Upper lobe of right lung (tissue), 1 donor: ENCODE data around the gene MBD3L2. TPM values are rescaled to one million over a fixed set of nuclear protein-coding genes. Genes with fewer than 3 reads are reported as not detected.

Source experiments
- ATAC-seq: fragments of 200-7000 bp; cut with Tn5 transposase; one replicate; pipeline ENCODE4 v1.9.1; 2020; ENCODE audit warnings: mild to moderate bottlenecking, moderate library complexity
- DNase-seq: peaks from one replicate; pipeline ENCODE4 v3.0.0-alpha.2; 2020
- H3K27ac ChIP-seq: fragments of 200-600 bp; one replicate; pipeline ENCODE4 v1.8.0; 2022
- H3K27me3 ChIP-seq: fragments of 200-600 bp; one replicate; pipeline ENCODE4 v1.8.0; 2022; ENCODE audit warnings: mild to moderate bottlenecking
- H3K36me3 ChIP-seq: fragments of 200-600 bp; one replicate; pipeline ENCODE4 v1.8.0; 2022
- H3K4me1 ChIP-seq: fragments of 200-600 bp; one replicate; pipeline ENCODE4 v1.8.0; 2022
- H3K4me3 ChIP-seq: fragments of 200-600 bp; one replicate; pipeline ENCODE4 v1.8.0; 2022; ENCODE audit warnings: mild to moderate bottlenecking
- H3K9me3 ChIP-seq: fragments of 200-600 bp; one replicate; pipeline ENCODE4 v1.8.0; 2022
- CTCF ChIP-seq: fragments of 200-600 bp; IDR thresholded peaks from one replicate; pipeline ENCODE4 v1.8.0; 2022; ENCODE audit warnings: antibody characterized with exemption
- intact Hi-C: fragments of 100-400 bp; cut with DNase I; formaldehyde crosslinking; loops from one replicate; pipeline ENCODE4 v1.11.0; 2022
- total RNA-seq: library from RNA; stranded (reverse); fragmentation: NEBNext Ultra II Directional; extraction: Animal tissue kit (Norgen Biotek cat#: 25700); gene quantifications from one replicate; pipeline ENCODE4 v1.2.1, GENCODE V29; 2021
- donor health status: DM: no; HTN: yes; CAD: no; lungs with severe emphysema.

MBD3L2 gene
- total RNA-seq, 1 donor from 2014 or later: not detected

GRCh38 chr19:7072541-7072940 is 23.4 kb downstream of the MBD3L2 start:
- no peak for TF ChIP-seq CTCF
- intact Hi-C loops: no loop called here
- Histone ChIP-seq H3K27ac (no peak overlapping the region), H3K27me3 (no peaks in the 10 kb centered on the region), H3K9me3 (peaks cover 4% of the 10 kb centered on the region), H3K4me1 (peaks cover 8% of the 10 kb centered on the region), H3K36me3 (peaks cover 66% of the 10 kb centered on the region), H3K4me3 (no peak overlapping the region)
- no peak for ATAC-seq
- no peak for DNase-seq

- ATAC-seq (no peak), DNase-seq (no peak)
- intact Hi-C loops: no loop called here
- no peak overlapping the region for H3K4me3 ChIP-seq
- no peak for TF ChIP-seq CTCF
- no peak overlapping the region for H3K27ac ChIP-seq
- H3K9me3 ChIP-seq: peaks cover 26% of the 10 kb centered on the region
- peaks cover 8% of the 10 kb centered on the region for H3K4me1 ChIP-seq
- peaks cover 88% of the 10 kb centered on the region for H3K36me3 ChIP-seq
- H3K27me3 ChIP-seq: no peaks in the 10 kb centered on the region
Measured at GRCh38 chr19:7074705-7075282, 25.7 kb downstream of the MBD3L2 start.

- TF ChIP-seq CTCF: no peak
- DNase-seq (no peak), ATAC-seq (no peak)
- peaks cover 38% of the 10 kb centered on the region for H3K9me3 ChIP-seq
- intact Hi-C loops: no loop called here
- no peaks in the 10 kb centered on the region for H3K27me3 ChIP-seq
- H3K27ac ChIP-seq: no peak overlapping the region
- H3K4me1 ChIP-seq: no peaks in the 10 kb centered on the region
- peaks cover 97% of the 10 kb centered on the region for H3K36me3 ChIP-seq
- no peak overlapping the region for H3K4me3 ChIP-seq
Measured at GRCh38 chr19:7076151-7076550, 27.0 kb downstream of the MBD3L2 start.

- ATAC-seq: no peak
- H3K27me3 ChIP-seq: no peaks in the 10 kb centered on the region
Measured at GRCh38 chr19:7078008-7078407, 28.9 kb downstream of the MBD3L2 start.

GRCh38 chr19:7083076-7083956 is 34.2 kb downstream of the MBD3L2 start:
- Histone ChIP-seq H3K27me3 (no peaks in the 10 kb centered on the region), H3K36me3 (peaks cover 61% of the 10 kb centered on the region), H3K4me1 (no peaks in the 10 kb centered on the region), H3K4me3 (no peak overlapping the region), H3K9me3 (peaks cover 88% of the 10 kb centered on the region), H3K27ac (no peak overlapping the region)
- ATAC-seq (no peak), DNase-seq (no peak)
- intact Hi-C loops: no loop called here
- no peak for TF ChIP-seq CTCF

More at GRCh38 chr19:7078008-7078407, 28.9 kb downstream of the MBD3L2 start:
- Histone ChIP-seq H3K27ac (no peak overlapping the region), H3K9me3 (peaks cover 56% of the 10 kb centered on the region), H3K4me1 (no peaks in the 10 kb centered on the region), H3K36me3 (peaks cover 97% of the 10 kb centered on the region), H3K4me3 (no peak overlapping the region)
- no peak for DNase-seq
- intact Hi-C loops: no loop called here
- no peak for TF ChIP-seq CTCF
